Hepatocyte (in vitro differentiated cells): ENCODE data around the gene SNTB2. TPM values are rescaled to one million over a fixed set of nuclear protein-coding genes. Genes with fewer than 3 reads are reported as not detected.
"Not testable (repeated sequence)": the region's sequence is repeated elsewhere in the genome, so short reads cannot be mapped to it uniquely, and the experiment has no call there.

Source experiments
- DNase-seq: peaks from one replicate; pipeline ENCODE4 v3.0.0-alpha.2; 2016; ENCODE audit warnings: low spot score
- H2AFZ ChIP-seq: fragments of 200-600 bp; sonication (generic); 2 replicates; pipeline ENCODE4 v1.6.0; 2016; ENCODE audit warnings: antibody characterized with exemption, mild to moderate bottlenecking
- H3K27ac ChIP-seq: fragments of 200-600 bp; sonication (generic); 2 replicates; pipeline ENCODE4 v1.5.1; 2016; ENCODE audit warnings: mild to moderate bottlenecking
- H3K27me3 ChIP-seq: fragments of 200-600 bp; sonication (generic); 2 replicates; pipeline ENCODE4 v1.6.1; 2016
- H3K36me3 ChIP-seq: fragments of 200-600 bp; sonication (generic); replicated peaks from 2 replicates; pipeline ENCODE4 v1.5.1; 2016; ENCODE audit warnings: low read depth; ENCODE audit not compliant: insufficient read depth
- H3K4me1 ChIP-seq: fragments of 200-600 bp; sonication (generic); 2 replicates; pipeline ENCODE4 v1.5.1; 2016; ENCODE audit warnings: mild to moderate bottlenecking, moderate library complexity; ENCODE audit not compliant: insufficient read depth
- H3K4me2 ChIP-seq: fragments of 200-600 bp; sonication (generic); 2 replicates; pipeline ENCODE4 v1.6.0; 2016
- H3K4me3 ChIP-seq: fragments of 200-600 bp; sonication (generic); 2 replicates; pipeline ENCODE4 v1.5.1; 2016; ENCODE audit warnings: mild to moderate bottlenecking
- H3K79me2 ChIP-seq: fragments of 200-600 bp; sonication (generic); 2 replicates; pipeline ENCODE4 v1.6.0; 2017; ENCODE audit warnings: mild to moderate bottlenecking
- H3K9me2 ChIP-seq: fragments of 200-600 bp; sonication (generic); replicated peaks from 2 replicates; pipeline ENCODE4 v1.6.0; 2017; ENCODE audit warnings: mild to moderate bottlenecking; ENCODE audit not compliant: insufficient read depth
- H3K9me3 ChIP-seq: fragments of 200-600 bp; sonication (generic); 2 replicates; pipeline ENCODE4 v1.5.1; 2016; ENCODE audit warnings: low read depth, mild to moderate bottlenecking
- H4K20me1 ChIP-seq: fragments of 200-600 bp; sonication (generic); 2 replicates; pipeline ENCODE4 v1.6.0; 2016; ENCODE audit warnings: mild to moderate bottlenecking; ENCODE audit not compliant: insufficient read depth, poor library complexity, severe bottlenecking
- EZH2 ChIP-seq: fragments of 200-600 bp; sonication (generic); IDR thresholded peaks from 2 replicates; pipeline ENCODE4 v1.6.1; 2016; ENCODE audit warnings: antibody characterized with exemption, mild to moderate bottlenecking, borderline replicate concordance
- EZH2phosphoT487 ChIP-seq: fragments of 200-600 bp; sonication (generic); IDR thresholded peaks from one replicate; pipeline ENCODE4 v1.6.1; 2018; ENCODE audit warnings: antibody characterized with exemption, mild to moderate bottlenecking, low read depth, moderate library complexity; ENCODE audit not compliant: unreplicated experiment, severe bottlenecking
- WGBS: methylation state at CpG from one replicate; pipeline ENCODE4 v1.1.6; 2016; ENCODE audit warnings: low lambda C conversion rate; ENCODE audit errors: missing lambda C conversion rate; 5-methylcytosine and 5-hydroxymethylcytosine counted together
- polyA plus RNA-seq: library from polyadenylated mRNA; unstranded; fragments of >200 nt; fragmentation: Nextera tagmentation; extraction: Ambion mirVana; gene quantifications from 2 replicates; pipeline ENCODE4 v1.2.1, GENCODE V29; 2016
- total RNA-seq: library from RNA; depleted of rRNA; stranded (reverse); fragments of >200 nt; gene quantifications from 2 replicates; pipeline ENCODE4 v1.2.3, GENCODE V29; 2014
- TF ChIP-seq, protein P1 (sequence below): fragments of 200-600 bp; sonication (generic); IDR thresholded peaks from 2 replicates; pipeline ENCODE4 v1.5.1; 2016; ENCODE audit warnings: antibody characterized with exemption, mild to moderate bottlenecking; ENCODE audit not compliant: poor library complexity

SNTB2 gene
- total and polyA plus RNA-seq, 2 experiments from 2014 or later = 21.5 to 36.7 TPM

GRCh38 chr16:69285240-69285639 lies 98.3 kb downstream of the SNTB2 start:
- H3K27me3 ChIP-seq = no peaks in the 10 kb centered on the region
- H3K36me3 ChIP-seq = no peaks in the 10 kb centered on the region
- no peak overlapping the region for H3K4me3 ChIP-seq
- no peaks in the 10 kb centered on the region for H3K9me3 ChIP-seq
- WGBS = 89% methylated on average over 4 of the region's 4 CpGs
- DNase-seq = no peak
- no peaks in the 10 kb centered on the region for H3K79me2 ChIP-seq
- H3K4me2 ChIP-seq = no peak overlapping the region
- TF ChIP-seq EZH2phosphoT487 = no peak
- TF ChIP-seq, protein P1, sequence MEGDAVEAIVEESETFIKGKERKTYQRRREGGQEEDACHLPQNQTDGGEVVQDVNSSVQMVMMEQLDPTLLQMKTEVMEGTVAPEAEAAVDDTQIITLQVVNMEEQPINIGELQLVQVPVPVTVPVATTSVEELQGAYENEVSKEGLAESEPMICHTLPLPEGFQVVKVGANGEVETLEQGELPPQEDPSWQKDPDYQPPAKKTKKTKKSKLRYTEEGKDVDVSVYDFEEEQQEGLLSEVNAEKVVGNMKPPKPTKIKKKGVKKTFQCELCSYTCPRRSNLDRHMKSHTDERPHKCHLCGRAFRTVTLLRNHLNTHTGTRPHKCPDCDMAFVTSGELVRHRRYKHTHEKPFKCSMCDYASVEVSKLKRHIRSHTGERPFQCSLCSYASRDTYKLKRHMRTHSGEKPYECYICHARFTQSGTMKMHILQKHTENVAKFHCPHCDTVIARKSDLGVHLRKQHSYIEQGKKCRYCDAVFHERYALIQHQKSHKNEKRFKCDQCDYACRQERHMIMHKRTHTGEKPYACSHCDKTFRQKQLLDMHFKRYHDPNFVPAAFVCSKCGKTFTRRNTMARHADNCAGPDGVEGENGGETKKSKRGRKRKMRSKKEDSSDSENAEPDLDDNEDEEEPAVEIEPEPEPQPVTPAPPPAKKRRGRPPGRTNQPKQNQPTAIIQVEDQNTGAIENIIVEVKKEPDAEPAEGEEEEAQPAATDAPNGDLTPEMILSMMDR = no peak
- no peak for TF ChIP-seq EZH2
- H3K4me1 ChIP-seq = no peaks in the 10 kb centered on the region
- H3K27ac ChIP-seq = no peak overlapping the region
- no peaks in the 10 kb centered on the region for H4K20me1 ChIP-seq
- no peaks in the 10 kb centered on the region for H3K9me2 ChIP-seq
- no peak overlapping the region for H2AFZ ChIP-seq

DNA sequence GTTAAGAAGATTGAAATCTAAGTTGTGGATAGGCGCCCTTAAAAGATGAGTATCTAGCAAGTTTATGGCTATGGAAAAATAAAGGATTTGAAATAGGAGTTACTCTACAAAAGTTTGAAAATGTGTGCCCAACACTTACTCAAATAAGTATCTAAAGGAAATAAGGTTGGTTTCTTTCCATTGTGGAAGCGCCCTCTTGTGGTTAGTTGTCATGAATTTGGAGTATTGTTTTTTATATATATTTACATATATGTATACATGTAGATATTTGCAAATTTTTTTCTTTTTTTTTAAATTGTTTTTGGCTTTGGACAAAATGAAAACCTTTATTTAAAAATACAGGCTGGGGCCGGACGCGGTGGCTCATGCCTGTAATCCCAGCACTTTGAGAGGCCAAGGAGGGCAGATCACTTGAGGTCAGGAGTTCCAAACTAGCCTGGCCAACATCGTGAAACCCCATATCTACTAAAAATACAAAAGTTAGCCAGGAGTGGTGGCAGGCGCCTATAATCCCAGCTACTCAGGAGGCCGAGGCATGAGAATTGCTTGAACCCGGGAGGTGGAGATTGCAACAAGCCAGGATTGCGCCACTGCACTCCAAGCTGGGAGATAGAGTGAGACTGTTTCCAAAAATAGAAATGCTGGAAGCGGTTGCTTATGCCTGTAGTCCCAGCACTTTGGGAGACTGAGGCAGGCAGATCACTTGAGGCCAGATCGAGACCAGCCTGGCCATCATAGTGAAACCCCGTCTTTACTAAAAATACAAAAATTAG lies 100.2 kb downstream of the SNTB2 start:
- H4K20me1 ChIP-seq = no peaks in the 10 kb centered on the region
- H3K27ac ChIP-seq = no peak overlapping the region
- no peaks in the 10 kb centered on the region for H3K36me3 ChIP-seq
- H3K79me2 ChIP-seq = no peaks in the 10 kb centered on the region
- no peak overlapping the region for H3K4me2 ChIP-seq
- H3K9me2 ChIP-seq = no peaks in the 10 kb centered on the region
- H3K4me3 ChIP-seq = no peak overlapping the region
- H3K4me1 ChIP-seq = no peaks in the 10 kb centered on the region
- H3K27me3 ChIP-seq = no peaks in the 10 kb centered on the region
- no peaks in the 10 kb centered on the region for H3K9me3 ChIP-seq
- TF ChIP-seq, protein P1 = peak; percentile 85
- TF ChIP-seq EZH2phosphoT487 (no peak), EZH2 (no peak)
- DNase-seq = peak; percentile 79
- 71% methylated on average over 13 of the region's 13 CpGs for WGBS
- H2AFZ ChIP-seq = no peak overlapping the region

GRCh38 chr16:69291657-69292056 lies 104.7 kb downstream of the SNTB2 start:
- not testable (repeated sequence) for H3K9me3 ChIP-seq, H3K27me3 ChIP-seq, H2AFZ ChIP-seq, H3K27ac ChIP-seq, H3K79me2 ChIP-seq, H3K9me2 ChIP-seq, H4K20me1 ChIP-seq, H3K4me1 ChIP-seq, H3K4me3 ChIP-seq, DNase-seq, H3K4me2 ChIP-seq, H3K36me3 ChIP-seq
- 93% methylated on average over 9 of the region's 9 CpGs for WGBS

DNA sequence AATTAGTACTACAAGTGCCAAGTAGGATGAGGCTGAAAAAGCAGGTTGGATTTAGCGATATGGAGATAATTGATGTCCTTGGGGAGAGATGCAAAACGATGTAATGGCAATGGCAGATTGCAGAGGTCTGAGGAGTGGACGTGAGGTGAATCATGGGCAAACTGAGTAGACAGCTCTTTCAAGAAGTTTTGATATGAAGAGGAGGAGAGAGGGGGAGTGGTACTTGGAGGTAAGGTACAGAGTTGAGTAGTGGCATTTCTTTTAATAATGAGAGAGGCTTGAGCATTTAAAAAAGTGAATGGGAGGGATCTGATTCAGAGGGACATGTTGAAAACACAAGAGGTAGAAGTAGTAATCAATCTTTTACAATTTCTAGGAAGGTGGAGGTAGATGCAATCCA lies 106.4 kb downstream of the SNTB2 start:
- Histone ChIP-seq H3K4me3 (no peak overlapping the region), H3K27me3 (no peaks in the 10 kb centered on the region), H3K79me2 (no peaks in the 10 kb centered on the region), H2AFZ (no peak overlapping the region), H3K4me2 (no peak overlapping the region), H4K20me1 (no peaks in the 10 kb centered on the region), H3K27ac (no peak overlapping the region), H3K4me1 (no peaks in the 10 kb centered on the region), H3K36me3 (no peaks in the 10 kb centered on the region), H3K9me3 (no peaks in the 10 kb centered on the region), H3K9me2 (no peaks in the 10 kb centered on the region)
- WGBS = 98% methylated on average over 3 of the region's 3 CpGs
- TF ChIP-seq EZH2phosphoT487 = no peak
- DNase-seq = no peak
